ENCODE measurements around the gene MECR.

The MECR gene

DNA sequence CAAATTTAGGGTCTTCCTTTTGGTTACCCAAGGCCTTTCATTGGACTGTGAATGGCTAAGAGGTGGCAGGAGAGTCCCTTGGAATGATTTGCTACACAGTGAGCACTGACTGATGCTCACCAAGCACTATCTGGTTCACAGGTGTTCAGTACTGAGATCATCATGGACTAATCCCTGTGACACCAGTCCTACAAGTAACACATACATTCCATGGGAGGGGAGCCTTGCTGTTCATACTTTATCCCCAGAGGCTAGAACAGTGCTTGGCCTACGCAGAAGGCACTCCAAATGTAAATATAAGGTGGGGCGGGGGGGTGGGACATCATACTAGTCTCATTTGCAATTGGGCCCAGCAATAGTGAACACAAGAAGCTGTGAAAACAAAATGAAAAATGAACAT, 86.6 kb downstream of the MECR start:
- no peak overlapping the region for H3K4me3 ChIP-seq (ENCODE audit: low read depth, low read length)
- TF ChIP-seq, protein P1, sequence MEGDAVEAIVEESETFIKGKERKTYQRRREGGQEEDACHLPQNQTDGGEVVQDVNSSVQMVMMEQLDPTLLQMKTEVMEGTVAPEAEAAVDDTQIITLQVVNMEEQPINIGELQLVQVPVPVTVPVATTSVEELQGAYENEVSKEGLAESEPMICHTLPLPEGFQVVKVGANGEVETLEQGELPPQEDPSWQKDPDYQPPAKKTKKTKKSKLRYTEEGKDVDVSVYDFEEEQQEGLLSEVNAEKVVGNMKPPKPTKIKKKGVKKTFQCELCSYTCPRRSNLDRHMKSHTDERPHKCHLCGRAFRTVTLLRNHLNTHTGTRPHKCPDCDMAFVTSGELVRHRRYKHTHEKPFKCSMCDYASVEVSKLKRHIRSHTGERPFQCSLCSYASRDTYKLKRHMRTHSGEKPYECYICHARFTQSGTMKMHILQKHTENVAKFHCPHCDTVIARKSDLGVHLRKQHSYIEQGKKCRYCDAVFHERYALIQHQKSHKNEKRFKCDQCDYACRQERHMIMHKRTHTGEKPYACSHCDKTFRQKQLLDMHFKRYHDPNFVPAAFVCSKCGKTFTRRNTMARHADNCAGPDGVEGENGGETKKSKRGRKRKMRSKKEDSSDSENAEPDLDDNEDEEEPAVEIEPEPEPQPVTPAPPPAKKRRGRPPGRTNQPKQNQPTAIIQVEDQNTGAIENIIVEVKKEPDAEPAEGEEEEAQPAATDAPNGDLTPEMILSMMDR (IDR thresholded peaks at IDR 0.05; ENCODE audit: low read depth, low read length), result no peak

DNA sequence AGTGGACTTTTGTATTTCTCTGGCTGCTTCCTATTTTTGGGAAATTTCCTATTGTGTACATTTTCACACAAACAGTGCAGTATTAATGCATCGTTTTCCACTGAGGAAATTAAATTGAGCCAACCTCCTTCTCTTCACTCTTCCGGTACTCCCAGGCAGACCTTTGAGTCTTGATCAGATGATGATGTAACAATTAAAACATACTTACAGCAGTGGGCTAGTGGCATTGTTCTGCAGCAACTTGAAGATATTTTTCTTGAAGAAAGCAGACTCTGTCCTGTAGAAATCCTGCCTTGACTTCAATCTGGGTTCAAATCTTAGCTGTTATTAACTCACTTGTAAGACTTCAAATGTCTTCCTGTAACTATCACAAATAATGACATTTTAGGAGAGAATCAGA, 88.0 kb downstream of the MECR start:
- TF ChIP-seq, protein P1 (IDR thresholded peaks at IDR 0.05; ENCODE audit: low read depth, low read length), result no peak

More for the DNA sequence above, 88.0 kb downstream of the MECR start:
- H3K4me3 ChIP-seq (ENCODE audit: low read depth, low read length), result no peak overlapping the region
